GM15510 (cell line): Measurements from ENCODE around the gene APLP1.

Experiments
- POLR2A ChIP-seq: IDR thresholded peaks from 3 replicates; pipeline ENCODE4 v1.6.1; 2011; ENCODE audit warnings: borderline replicate concordance; ENCODE audit not compliant: insufficient read length; ENCODE audit errors: extremely low read depth

Gene APLP1

GRCh38 chr19:35848919-35849505 is 19.4 kb upstream of the APLP1 start:
- no peak for TF ChIP-seq POLR2A

DNA sequence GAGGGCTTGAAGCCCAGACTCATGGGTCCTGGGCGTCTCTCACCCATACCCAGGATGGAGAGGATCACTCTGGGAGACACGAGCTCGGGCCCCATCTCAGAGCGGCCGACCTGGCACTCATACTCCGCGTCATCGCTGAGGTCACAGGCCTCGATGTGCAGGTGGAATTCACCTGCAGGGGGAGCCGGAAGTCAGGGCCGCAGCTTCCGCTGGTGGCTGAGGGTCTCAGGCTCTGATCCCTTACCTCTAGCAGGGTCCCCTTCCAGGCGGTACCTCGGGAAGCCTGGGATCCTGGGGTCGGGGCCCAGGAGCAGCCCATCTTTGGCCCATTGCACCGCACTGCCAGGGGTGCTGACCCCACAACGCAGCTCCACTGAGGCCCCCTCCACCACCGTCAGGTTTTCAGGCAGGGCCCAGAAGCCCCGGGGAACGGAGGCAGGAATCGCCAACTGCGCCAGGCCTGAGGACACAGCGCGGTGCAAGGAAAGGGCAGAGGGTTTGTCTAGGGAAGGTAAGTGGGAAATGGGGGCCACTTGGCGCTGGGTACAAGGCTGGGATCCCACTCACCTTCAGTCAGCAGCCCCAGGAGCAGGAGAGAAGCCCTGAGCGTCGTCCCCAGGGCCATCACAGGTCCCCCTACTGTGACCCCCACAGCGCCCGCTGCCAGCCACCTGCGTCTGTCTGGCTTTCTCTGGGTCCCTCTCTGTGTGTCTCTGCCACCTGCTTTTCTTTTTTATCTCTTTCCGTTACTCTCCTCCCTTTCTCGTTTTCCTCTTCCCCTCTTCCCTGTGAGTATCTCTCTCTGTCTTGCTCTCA is 17.0 kb upstream of the APLP1 start:
- TF ChIP-seq POLR2A, result no peak

GRCh38 chr19:35852029-35852780 is 16.2 kb upstream of the APLP1 start, which contains the start of gene NPHS1:
Gene NPHS1 (minus strand): TSS chr19:35852504. CDS start chr19:35851837, 667 bp downstream.
- TF ChIP-seq POLR2A, result no peak

DNA sequence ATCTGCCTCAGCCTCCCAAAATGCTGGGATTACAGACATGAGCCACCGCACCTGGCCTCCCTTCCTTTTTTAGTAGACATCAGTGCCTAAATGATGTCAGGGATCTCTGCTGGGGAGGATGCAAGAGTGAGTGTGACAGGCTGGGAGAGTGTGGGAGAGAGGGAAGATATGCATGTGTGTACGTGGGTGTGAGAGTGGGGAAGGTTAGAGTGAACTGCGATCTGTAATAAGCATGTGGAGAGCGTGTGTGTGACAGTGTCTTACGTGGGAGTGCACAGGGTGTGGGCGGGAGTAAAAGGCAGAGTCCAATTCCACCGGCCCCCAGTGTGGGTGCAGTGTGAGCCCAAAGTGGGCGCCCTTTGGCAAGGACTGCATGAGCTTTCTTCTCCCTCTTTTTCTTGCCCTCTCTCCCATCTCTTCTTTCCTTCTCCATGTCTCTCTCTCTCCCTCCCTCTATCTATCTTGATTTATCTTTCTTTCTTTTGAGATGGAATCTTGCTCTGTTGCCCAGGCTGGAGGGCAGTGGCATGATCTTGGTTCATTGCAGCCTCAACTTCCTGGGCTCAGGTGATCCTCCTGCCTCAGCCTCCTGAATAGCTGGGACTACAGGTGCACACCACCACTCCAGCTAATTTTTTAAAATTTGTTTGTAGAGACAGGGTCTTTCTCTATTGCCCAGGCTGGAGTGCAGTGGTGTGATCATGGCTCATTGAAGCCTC is 15.2 kb upstream of the APLP1 start:
- no peak for TF ChIP-seq POLR2A

GRCh38 chr19:35856546-35857149 is 11.7 kb upstream of the APLP1 start, which contains the start of gene KIRREL2:
Gene KIRREL2 (plus strand): TSS chr19:35856911. CDS start chr19:35857120, 209 bp downstream.
- TF ChIP-seq POLR2A, result no peak

GRCh38 chr19:35858311-35858710 is 10.1 kb upstream of the APLP1 start:
- TF ChIP-seq POLR2A, result no peak

GRCh38 chr19:35859414-35859813 is 9.0 kb upstream of the APLP1 start:
- TF ChIP-seq POLR2A, result no peak

- no peak for TF ChIP-seq POLR2A
These were observed 7.9 kb upstream of the APLP1 start for GRCh38 chr19:35860436-35860817.

GRCh38 chr19:35860818-35861639 is 7.3 kb upstream of the APLP1 start:
- no peak for TF ChIP-seq POLR2A

DNA sequence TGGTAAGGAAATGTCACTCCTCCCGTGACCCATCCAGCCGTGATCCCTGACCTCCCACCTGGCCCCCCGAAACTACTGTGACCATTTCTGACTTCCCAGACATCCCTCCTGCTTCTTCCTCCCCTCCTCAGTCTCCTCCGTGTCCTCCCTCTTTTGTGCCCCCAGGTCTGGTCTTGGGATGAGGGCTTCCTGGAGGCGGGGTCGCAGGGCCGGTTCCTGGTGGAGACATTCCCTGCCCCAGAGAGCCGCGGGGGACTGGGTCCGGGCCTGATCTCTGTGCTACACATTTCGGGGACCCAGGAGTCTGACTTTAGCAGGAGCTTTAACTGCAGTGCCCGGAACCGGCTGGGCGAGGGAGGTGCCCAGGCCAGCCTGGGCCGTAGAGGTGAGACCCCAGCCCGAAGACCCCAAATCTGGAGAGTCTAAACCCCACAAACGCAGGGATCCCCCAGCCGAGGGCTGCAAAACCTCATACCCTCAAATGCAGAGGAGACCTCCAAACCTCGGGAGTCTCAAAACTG is 6.7 kb upstream of the APLP1 start:
- TF ChIP-seq POLR2A, result no peak

DNA sequence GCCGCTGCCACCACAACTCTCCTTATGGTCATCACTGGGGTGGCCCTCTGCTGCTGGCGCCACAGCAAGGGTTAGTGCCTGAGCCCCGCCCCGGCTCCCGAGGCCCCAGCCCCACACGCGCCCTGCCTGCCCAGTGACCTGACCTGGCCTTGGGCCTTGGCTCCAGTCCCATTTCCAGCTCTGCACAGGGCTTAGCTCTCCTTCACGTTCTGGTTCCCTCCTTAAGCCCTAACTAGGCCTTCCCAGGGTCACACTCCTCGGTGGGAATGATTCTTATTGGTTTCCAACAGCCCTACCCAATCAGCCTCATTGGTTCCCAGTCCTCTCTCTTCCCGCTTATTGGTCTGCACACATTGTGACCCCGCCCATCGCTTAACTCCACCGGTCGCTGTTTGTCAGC is 5.8 kb upstream of the APLP1 start:
- no peak for TF ChIP-seq POLR2A

DNA sequence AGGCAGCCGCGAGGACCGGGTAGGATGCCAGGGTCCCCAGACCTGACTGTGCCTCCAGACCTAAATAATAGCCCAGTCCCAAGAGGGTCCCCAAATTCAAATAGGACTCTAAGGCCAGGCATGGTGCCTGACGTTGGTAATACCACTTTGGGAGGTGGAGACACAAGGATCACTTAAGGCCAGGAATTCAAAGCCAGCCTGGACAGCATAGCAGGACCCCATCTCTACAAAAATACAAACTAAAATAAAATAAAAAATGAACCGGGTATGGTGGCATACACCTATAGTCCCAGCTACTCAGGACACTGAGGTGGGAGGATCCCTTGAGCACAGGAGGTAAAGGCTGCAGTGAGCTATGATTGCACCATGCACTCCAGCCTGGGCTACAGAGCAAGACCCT is 5.4 kb upstream of the APLP1 start:
- TF ChIP-seq POLR2A, result no peak

DNA sequence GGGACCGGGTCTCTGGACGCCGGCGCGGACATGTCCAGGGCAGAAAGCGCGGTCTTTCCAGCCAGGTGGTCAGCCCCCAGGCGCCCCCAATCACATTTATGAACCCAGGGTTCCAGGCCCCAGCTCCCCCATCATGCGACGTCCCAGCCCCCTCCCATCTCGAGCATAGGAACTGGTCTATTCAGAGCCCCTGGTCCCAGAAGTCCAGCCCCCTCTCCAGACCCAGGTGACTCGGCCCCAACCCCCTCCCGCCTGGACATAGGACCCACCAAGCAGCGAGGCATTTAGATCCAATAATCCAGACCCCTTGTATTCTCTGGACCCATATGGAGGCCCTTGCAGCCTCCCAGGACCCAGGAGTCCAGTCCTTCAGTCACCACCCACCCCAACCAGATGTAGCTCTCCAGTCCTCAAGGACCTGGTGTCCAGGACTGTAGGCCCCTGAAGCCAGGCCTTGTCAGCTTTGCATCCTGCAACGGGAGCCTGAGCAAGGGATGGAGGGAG is 501 bp downstream of the APLP1 start:
- no peak for TF ChIP-seq POLR2A
